Ecto neural progenitor cell (in vitro differentiated cells): ENCODE measurements around the gene FBXO21.
"Not testable (repeated sequence)": the region's sequence is repeated elsewhere in the genome, so short reads cannot be mapped to it uniquely, and the experiment has no call there.

Experiments
- DNase-seq: peaks from one replicate; pipeline ENCODE4 v3.0.0-alpha.2; 2018; ENCODE audit warnings: low spot score

FBXO21 gene

GRCh38 chr12:117101953-117102799, 88.1 kb downstream of the FBXO21 start:
- DNase-seq = no peak

- DNase-seq = no peak
Observed at GRCh38 chr12:117100851-117101673, 89.2 kb downstream of the FBXO21 start.

- DNase-seq = no peak
Observed at GRCh38 chr12:117100251-117100650, 90.0 kb downstream of the FBXO21 start.

- no peak for DNase-seq
Observed at GRCh38 chr12:117098361-117099217, 91.7 kb downstream of the FBXO21 start.

- no peak for DNase-seq
Observed at GRCh38 chr12:117098024-117098360, 92.3 kb downstream of the FBXO21 start.

GRCh38 chr12:117097159-117097558, 93.1 kb downstream of the FBXO21 start:
- no peak for DNase-seq

- no peak for DNase-seq
Observed at GRCh38 chr12:117096501-117097042, 93.7 kb downstream of the FBXO21 start.

GRCh38 chr12:117095191-117095590, 95.1 kb downstream of the FBXO21 start:
- not testable (repeated sequence) for DNase-seq

GRCh38 chr12:117093918-117094630, 96.2 kb downstream of the FBXO21 start:
- no peak for DNase-seq

- no peak for DNase-seq
Observed at GRCh38 chr12:117093431-117093830, 96.8 kb downstream of the FBXO21 start.

- no peak for DNase-seq
Observed at GRCh38 chr12:117092886-117093285, 97.4 kb downstream of the FBXO21 start.

- no peak for DNase-seq
Observed at GRCh38 chr12:117092511-117092780, 97.8 kb downstream of the FBXO21 start.
